Measurements from ENCODE around the gene MESP1.

The MESP1 gene

DNA sequence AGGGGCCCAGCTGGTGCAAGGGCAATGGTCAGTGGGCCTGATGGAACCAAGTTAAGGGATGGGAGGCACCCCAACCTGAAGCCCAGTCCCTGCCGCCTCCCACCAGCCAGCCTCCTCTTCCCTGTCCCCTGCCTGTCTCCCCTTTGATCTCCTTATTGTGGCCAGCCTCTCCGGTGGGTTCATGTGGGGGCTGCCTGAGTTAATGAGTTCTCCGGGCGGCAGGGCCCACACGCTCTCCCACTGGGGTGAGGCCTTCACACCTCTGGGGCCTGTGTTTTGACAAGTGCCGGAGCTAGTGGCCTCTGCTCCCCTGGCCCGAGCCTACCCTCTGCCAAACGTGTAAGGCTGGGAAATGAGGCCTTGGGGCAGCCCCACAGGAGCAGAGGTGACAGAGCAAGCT lies 7.2 kb upstream of the MESP1 start:
- DNase-seq (ENCODE audit: low read depth) = no peak

DNA sequence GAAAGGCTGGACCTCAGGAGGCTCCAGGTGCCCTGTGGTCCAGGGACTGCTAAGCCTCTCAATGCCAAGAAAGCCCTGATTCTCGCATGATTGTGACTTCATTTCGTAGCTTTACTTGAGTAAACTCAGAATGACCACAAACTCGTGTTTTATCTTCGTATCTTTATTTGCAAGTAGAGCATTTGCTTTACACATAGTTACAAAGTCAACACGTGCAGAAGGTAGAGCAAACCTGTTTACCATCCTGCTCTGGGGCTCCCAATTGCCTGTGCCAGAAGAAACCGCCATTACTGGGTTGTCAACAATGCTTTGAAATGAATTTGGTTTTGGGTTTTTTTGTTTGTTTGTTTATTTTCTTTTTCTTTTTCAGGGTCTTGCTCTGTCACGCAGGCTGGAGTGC lies 5.8 kb upstream of the MESP1 start:
- DNase-seq (ENCODE audit: low read depth) = no peak

DNA sequence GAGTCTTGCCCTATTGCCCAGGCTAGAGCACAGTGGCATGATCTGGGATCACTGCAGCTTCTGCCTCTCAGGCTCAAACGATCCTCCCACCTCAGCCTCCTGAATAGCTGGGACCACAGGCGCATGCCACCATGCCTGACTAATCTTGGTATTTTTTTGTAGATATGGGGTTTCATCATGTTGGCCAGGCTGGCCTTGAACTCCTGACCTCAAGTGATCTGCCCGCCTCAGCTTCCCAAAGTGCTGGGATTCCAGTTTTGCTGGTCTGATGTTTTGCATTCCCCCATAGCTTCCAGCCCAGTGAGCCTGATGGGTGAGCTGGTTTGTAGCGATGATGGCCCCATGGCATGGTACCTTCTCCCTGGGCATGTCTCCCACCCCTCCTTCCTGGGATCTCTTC lies 4.7 kb upstream of the MESP1 start:
- DNase-seq (ENCODE audit: low read depth) = no peak

DNA sequence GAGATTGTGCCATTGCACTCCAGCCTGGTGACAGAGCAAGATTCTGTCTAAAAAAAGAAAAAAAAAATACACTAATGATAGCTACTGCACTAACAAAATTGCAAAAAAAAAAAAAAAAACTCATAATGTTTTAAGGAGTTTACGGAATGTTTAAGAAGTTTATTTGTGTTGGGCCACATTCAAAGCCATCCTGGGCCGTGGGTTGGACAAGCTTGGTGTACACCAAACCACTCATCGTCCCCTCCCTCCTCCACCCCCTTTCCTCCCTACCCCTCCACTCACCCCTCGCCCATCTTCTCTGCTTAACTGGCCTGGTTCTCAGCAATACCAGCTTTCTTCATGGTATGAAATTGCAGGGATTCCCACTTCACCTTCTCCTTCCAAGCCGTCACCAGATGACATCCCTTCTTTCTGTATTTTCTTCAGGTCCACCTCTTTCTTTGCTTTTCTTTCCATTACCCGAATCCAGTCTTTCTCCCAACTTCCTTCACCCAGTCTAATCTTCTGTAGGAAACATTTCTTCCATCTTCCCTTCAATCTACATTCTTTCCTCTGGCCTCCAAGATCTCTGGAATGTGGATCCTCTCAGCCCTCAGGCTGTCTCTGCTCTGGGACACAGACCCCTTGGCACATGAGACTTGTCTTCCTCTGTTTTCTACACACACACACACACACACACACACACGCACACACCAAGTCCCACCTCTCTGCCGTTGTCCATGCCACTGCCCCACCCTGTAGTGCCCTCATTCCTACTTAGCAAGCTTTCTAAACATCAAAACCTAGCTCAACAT lies 3.5 kb upstream of the MESP1 start:
- DNase-seq (ENCODE audit: low read depth) = no peak

DNA sequence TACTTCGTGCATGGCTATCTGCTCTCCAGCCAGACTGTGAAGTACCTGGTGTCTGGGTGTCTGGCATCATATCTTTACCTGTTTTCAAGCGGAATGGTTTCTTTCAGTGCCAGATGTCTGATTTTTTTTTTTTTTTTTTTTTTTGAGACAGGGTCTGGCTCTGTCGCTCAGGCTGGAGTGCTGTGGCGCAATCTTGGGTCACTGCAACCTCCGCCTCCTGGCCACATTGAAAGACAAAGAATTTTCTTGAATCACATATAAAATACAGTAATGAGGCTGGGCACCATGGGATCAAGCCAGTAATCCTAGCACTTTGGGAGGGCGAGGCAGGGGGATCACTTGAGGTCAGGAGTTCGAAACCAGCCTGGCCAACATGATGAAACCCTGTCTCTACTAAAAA lies 2.8 kb upstream of the MESP1 start:
- no peak for DNase-seq (ENCODE audit: low read depth)

GRCh38 chr15:89751748-89752147 lies 699 bp upstream of the MESP1 start:
- no peak for DNase-seq (ENCODE audit: low read depth)

DNA sequence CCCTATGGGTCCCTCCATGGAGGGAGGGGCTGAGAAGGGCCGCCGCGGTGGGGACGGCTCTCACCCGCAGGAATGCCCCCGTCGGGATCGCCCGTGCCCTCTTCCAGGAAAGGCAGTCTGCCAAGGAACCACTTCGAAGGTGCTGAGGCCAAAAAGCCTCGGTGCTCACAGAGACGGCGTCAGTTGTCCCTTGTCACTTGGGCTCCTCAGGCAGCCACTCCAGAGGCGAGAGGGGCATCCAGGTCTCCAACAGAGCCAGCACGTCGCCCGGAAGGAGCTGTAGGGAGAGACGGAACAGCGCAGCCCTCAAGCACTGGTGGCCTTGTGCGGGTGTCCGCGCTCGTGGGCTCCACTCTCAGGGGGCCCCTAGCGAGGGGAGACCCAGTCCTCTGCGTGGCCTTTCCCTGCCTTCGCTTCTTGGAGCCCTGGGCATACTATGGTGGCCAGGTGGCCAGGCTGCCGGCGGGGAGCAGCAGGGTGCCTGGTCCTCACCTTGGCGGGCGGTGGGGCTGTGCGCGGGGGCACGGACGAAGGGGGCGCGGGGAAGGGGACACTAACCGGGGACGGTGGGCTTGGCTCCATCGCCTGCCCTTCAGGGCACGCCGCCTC lies 994 bp downstream of the MESP1 start:
- no peak for DNase-seq (ENCODE audit: low read depth)

- no peak for DNase-seq (ENCODE audit: low read depth)
Observed at GRCh38 chr15:89749526-89749925, 1.5 kb downstream of the MESP1 start.

GRCh38 chr15:89749054-89749453 lies 2.0 kb downstream of the MESP1 start:
- DNase-seq (ENCODE audit: low read depth) = no peak

DNA sequence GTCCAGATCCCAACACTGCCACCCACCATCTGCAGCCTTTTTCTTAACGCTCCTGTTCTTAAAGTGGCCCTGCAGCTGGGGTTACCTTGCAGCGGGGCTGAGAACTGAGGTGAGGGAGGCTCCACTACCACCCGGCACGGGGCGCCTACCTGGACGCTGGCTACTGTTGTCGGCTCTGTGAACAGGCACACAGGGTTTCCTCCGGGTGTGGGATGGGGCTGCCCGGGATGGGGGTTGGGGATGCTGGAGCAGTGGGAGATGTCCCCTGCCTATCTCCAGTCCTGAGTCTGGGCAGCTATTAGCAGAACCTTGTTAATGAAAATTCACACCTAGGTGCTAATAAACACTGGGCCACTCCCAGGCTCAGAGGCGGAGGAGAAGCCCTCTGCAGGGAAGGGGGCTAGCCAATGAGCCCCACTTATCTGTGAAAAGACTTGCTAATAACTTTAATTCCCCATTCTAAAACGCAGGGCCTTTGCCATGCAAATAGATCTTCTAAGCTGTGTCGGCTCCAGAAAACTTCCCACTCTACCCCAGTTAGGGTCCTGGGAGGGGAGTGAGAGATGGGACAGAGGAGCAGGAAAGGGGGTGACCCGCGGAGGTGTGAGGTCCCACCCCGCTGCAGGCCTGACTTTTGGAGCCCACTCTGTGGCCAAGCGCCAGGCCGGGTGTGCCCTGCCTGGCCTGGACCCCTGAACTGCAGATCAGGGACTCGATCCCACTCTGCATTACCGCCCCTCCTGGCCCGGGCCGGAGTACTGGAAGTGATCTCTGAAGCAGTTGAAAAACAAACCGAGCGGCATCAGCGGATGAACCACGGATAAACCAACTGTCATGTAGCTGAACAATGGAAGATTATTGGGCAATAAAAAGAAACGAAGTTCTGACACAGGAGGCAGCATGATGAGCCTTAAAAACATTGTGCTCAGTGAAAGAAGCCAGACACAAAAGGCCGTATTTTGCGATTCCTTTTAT lies 3.1 kb downstream of the MESP1 start:
- DNase-seq (ENCODE audit: low read depth) = no peak

GRCh38 chr15:89746386-89746780 lies 4.7 kb downstream of the MESP1 start:
- no peak for DNase-seq (ENCODE audit: low read depth)

- DNase-seq (ENCODE audit: low read depth) = no peak
Observed at GRCh38 chr15:89745768-89746167, 5.3 kb downstream of the MESP1 start.

DNA sequence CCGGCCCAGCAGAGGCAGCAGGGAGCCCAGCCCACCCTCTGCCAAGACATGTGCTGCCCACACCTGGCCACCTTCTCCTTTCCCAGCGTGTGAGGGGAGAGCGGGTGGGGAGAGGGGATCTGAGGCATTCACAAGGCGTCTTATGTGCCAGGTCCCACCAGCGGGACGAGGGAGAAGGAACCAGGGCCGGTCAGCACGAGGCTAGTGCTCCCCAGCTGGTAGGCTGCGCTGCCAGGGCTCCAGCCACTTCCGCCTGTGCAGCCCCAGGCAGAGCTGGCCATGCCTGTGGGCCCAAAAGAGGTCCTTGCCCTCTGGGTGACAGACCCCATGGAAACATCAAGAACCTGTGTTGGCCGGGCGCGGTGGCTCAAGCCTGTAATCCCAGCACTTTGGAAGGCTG lies 5.9 kb downstream of the MESP1 start:
- DNase-seq (ENCODE audit: low read depth) = no peak

GRCh38 chr15:89743594-89743993 lies 7.5 kb downstream of the MESP1 start:
- no peak for DNase-seq (ENCODE audit: low read depth)

GRCh38 chr15:89743011-89743410 lies 8.0 kb downstream of the MESP1 start:
- DNase-seq (ENCODE audit: low read depth) = no peak

DNA sequence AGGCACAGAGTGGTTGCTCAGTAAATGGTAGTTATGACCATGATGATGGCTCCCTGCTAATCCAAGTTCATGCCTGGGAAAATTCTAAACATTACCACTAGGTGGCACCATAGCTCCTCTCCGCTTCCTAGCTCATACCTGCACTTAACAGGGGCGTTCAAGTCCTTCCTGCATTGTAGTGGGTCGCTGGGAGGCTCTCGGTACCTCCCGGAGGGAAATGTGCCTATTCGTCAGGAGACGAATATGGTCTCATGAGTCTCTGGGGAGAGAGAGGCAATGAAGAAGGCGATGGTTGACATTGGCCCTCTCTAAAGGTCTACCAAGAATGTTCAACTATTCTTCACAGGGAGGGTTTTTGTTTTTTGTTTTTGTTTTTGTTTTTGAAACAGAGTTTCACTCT lies 10.9 kb downstream of the MESP1 start:
- peak; percentile 16 for DNase-seq (ENCODE audit: low read depth)

DNA sequence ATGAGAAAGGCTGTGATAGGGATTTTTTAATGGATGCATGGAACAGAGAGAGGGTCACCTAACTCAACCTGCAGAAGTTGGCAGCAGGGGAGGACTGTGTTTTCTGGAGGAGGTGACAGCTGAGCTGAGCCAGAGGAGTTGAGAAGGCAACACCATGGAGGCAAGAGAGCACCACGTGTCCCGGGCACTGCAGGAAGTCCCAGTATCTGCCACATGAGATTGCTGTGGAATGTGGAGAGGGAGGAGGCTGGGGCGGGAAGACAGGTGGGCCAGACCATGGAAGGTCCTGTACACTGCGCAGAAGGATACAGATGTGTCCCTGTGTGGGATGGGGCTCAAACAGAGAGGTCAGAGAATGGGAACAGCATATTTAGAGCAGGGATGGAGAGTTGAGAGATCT lies 15.3 kb downstream of the MESP1 start:
- DNase-seq (ENCODE audit: low read depth) = no peak

DNA sequence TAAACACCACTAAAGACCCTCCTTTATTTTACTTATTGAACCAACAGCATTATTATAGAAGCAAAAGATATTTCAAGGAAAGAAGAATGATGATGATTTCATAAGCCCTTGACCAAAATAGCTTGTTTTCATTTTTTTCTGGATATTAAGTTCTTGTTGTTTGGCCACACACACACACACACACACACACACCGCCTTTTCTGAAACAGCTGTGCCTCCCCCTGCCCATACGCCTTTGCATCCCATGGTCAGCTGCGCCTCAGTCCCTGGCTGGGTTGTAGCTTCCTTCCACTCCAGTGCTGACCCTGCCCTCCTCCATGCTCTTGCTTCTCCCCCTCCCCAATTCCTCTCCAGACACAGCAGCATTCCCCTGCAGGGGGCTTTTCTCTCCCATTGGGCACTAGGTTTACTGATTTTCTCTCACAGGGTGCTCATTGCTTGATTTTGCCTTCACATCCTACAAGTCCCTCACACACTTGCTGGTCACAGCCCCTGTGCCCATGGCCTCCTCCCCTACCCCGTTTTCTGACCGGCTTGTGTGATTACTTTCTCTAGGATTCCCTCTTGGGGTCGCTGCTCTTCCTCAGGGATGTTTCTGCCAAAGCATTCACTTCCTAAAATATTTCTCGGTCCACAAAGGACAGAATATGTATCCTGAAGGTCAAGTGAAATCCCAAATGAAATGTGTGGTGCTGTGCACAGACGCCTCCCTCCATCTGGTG lies 18.4 kb downstream of the MESP1 start:
- DNase-seq (ENCODE audit: low read depth) = no peak

DNA sequence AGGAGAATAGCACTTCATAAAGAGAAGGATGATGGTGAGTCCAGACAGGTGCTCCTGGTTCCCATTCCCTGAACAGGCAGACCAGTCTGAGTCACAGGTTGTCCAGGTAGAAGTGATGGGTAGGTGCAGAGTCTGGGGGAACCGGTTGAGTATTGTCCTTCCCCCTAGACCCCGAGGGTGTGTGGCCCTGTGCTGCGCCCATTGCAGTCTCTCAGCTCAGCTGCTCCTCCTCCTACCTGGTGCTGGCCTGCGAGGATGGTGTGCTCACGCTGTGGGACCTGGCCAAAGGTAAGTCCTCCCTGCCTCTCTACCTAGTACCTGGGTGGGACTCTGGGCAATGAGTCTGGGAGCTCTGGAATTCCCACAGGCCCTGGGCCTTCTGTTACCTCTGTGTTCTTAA lies 19.8 kb downstream of the MESP1 start:
- no peak for DNase-seq (ENCODE audit: low read depth)

DNA sequence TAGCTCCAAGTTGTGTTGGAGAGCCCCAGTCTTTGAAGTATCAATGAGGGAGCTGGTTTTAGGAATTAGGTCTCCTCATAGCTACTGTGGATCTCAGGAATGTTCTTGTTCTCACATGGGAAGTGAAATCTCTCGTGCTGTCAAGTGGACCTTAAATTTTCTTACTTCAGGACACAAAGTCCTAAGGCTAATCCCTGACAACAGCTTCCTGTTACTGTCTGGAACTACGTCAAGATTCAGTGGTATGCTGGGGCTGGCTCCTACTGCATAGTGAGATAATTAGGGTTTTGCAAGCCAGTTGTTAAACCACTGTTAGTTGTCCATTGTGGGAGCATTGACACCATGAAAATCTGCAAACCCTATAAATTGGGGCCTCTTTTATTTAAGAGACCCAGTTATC lies 22.8 kb downstream of the MESP1 start:
- no peak for DNase-seq (ENCODE audit: low read depth)

DNA sequence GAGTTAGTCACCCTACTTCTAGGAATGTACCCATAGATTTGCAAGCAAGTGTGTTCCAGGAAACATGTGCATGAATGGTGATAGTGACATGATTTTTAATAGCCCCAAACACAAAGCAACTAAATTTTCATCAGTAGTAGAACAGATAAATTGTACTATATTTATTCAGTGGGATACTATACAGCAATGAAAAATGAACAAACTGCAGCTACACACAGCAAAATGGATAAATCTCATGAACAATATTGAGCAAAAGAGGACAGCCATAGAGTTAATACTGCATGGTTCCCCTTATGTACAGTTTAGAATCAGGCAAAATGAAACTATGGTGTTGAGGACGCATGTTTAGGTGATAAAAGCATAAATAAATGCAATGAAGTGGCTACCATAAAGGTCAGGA lies 26.0 kb downstream of the MESP1 start:
- DNase-seq (ENCODE audit: low read depth) = no peak

DNA sequence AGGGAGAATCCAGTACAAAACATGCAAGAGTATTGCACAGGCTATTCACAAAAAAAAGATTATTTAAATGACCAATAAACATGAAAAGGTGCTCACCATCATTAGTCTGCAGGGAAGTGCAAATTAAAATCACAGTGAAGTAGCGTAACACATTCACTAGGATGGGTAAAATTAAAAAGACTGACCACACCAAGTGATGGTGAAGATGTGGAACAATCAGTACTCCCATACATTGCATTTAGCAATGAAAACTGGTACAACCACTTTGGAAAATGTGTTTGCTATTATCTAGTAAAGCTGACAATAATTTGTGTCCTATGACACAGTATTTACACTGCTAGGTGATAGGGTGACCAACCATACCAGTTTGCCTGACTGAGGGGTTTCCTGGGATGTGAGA lies 26.4 kb downstream of the MESP1 start:
- DNase-seq (ENCODE audit: low read depth) = no peak
